Endothelial cell of umbilical vein (primary cell): Measurements from ENCODE around the gene C10orf71. TPM values are rescaled to one million over a fixed set of nuclear protein-coding genes. Genes with fewer than 3 reads are reported as not detected.

ENCODE experiments used
- BruUV-seq: library from RNA; stranded (reverse); fragments of 400-500 nt; replicated peaks from 2 replicates; lab custom pipeline; 2021; lab: Mats Ljungman, UMichigan
- CTCF ChIA-PET: fragments of 300-600, 350-600 bp; sonication (Branson Sonifier 250); formaldehyde crosslinking; loops from one replicate; lab custom pipeline; 2021; ENCODE audit warnings: antibody characterized with exemption, inconsistent platforms; lab: Charles Lee
- POLR2A ChIA-PET: fragments of 300-600, 350-600 bp; sonication (Branson Sonifier 250); formaldehyde crosslinking; loops from one replicate; lab custom pipeline; 2021; ENCODE audit warnings: antibody characterized with exemption, inconsistent platforms; lab: Charles Lee
- DNase-seq: peaks from one replicate; pipeline ENCODE4 v3.0.0-alpha.2; 2011; ENCODE audit warnings: low read depth, low spot score
- FAIRE-seq: peaks from 2 replicates; lab custom pipeline; 2011; peaks lifted over from hg19 to GRCh38; lab: Jason Lieb, UNC
- H2AFZ ChIP-seq: 2 replicates; pipeline ENCODE4 v1.6.0; 2012; ENCODE audit warnings: low read depth, low read length, control low read depth, inconsistent platforms
- H3K27ac ChIP-seq: 2 replicates; pipeline ENCODE4 v1.5.1; 2011; ENCODE audit warnings: low read depth, mild to moderate bottlenecking, control low read depth, low read length, moderate library complexity; ENCODE audit not compliant: insufficient read depth
- H3K27me3 ChIP-seq, 2 experiments: 2 replicates each; pipeline versions ENCODE4 v1.6.0 to v1.6.1; 2011; ENCODE audit warnings: low read length in 2 of 2, mixed read lengths in 1 of 2; ENCODE audit not compliant: control insufficient read depth in 2 of 2, insufficient read depth in 2 of 2
- H3K36me3 ChIP-seq, 2 experiments: 2 replicates in 1 of 2; 3 replicates in 1 of 2; pipeline ENCODE4 v1.5.1; 2011; ENCODE audit warnings: low read length in 2 of 2, mild to moderate bottlenecking in 1 of 2, moderate library complexity in 1 of 2; ENCODE audit not compliant: control insufficient read depth in 2 of 2, insufficient read depth in 2 of 2; ENCODE audit errors: extremely low read depth in 1 of 2
- H3K4me1 ChIP-seq: 3 replicates; pipeline ENCODE4 v1.5.1; 2011; ENCODE audit warnings: mild to moderate bottlenecking, low read length; ENCODE audit not compliant: control insufficient read depth, insufficient read depth; ENCODE audit errors: extremely low read depth
- H3K4me2 ChIP-seq: 2 replicates; pipeline ENCODE4 v1.6.1; 2011; ENCODE audit warnings: low read length, control low read depth, mixed read lengths; ENCODE audit not compliant: insufficient read depth
- H3K4me3 ChIP-seq, 3 experiments: fragments of 200-600 bp in 1 of 3; sonication (generic), shearing (Covaris generic) in 1 of 3; replicated peaks in 1 of 3; 2 replicates each; pipeline ENCODE4 v1.5.1; 2011 to 2016; ENCODE audit warnings: control low read depth in 3 of 3, low read length in 3 of 3, mild to moderate bottlenecking in 2 of 3, inconsistent platforms in 1 of 3, low read depth in 1 of 3, moderate library complexity in 1 of 3; ENCODE audit not compliant: insufficient read depth in 1 of 3
- H3K79me2 ChIP-seq: 2 replicates; pipeline ENCODE4 v1.6.0; 2012; ENCODE audit warnings: low read length, inconsistent platforms; ENCODE audit not compliant: control insufficient read depth, insufficient read depth
- H3K9ac ChIP-seq: replicated peaks from 2 replicates; pipeline ENCODE3; 2011; ENCODE audit warnings: low read length, control low read depth; ENCODE audit not compliant: insufficient read depth; ENCODE audit errors: extremely low read depth
- H3K9me1 ChIP-seq: replicated peaks from 3 replicates; pipeline ENCODE4 v1.6.0; 2011; ENCODE audit warnings: mild to moderate bottlenecking, low read length; ENCODE audit not compliant: control insufficient read depth, insufficient read depth; ENCODE audit errors: extremely low read depth
- H3K9me3 ChIP-seq: replicated peaks from 2 replicates; pipeline ENCODE4 v1.5.1; 2012; ENCODE audit warnings: low read length, inconsistent platforms; ENCODE audit not compliant: control insufficient read depth, insufficient read depth
- H4K20me1 ChIP-seq: replicated peaks from 2 replicates; pipeline ENCODE3; 2011; ENCODE audit warnings: mild to moderate bottlenecking, low read length; ENCODE audit not compliant: control insufficient read depth, insufficient read depth; ENCODE audit errors: extremely low read depth
- EZH2 ChIP-seq: IDR thresholded peaks from 2 replicates; pipeline ENCODE4 v1.6.1; 2012; ENCODE audit warnings: borderline replicate concordance, low read depth, mild to moderate bottlenecking, moderate library complexity, low read length, inconsistent platforms; ENCODE audit not compliant: severe bottlenecking
- FOS ChIP-seq: IDR thresholded peaks from 2 replicates; pipeline ENCODE4 v1.6.1; 2011; ENCODE audit warnings: mild to moderate bottlenecking, low read length, moderate library complexity, borderline replicate concordance; ENCODE audit not compliant: insufficient read depth
- GATA2 ChIP-seq: IDR thresholded peaks from 2 replicates; pipeline ENCODE4 v1.7.0; 2011; ENCODE audit warnings: low read depth, mild to moderate bottlenecking, moderate library complexity, mixed read lengths, low read length; ENCODE audit not compliant: insufficient read length, insufficient read depth
- JUN ChIP-seq: IDR thresholded peaks from 2 replicates; pipeline ENCODE4 v1.6.1; 2011; ENCODE audit warnings: borderline replicate concordance, low read depth; ENCODE audit not compliant: insufficient read length, insufficient read depth
- MYC ChIP-seq: IDR thresholded peaks from one replicate; pipeline ENCODE4 v1.6.1; 2011; ENCODE audit warnings: mild to moderate bottlenecking, low read depth, low read length
- POLR2A ChIP-seq: IDR thresholded peaks from 2 replicates; pipeline ENCODE4 v1.6.1; 2012; ENCODE audit warnings: low read depth, mild to moderate bottlenecking, control low read depth, low read length
- POLR2AphosphoS5 ChIP-seq: IDR thresholded peaks from 2 replicates; pipeline ENCODE4 v1.6.1; 2012; ENCODE audit warnings: low read depth, mild to moderate bottlenecking, control low read depth, low read length, moderate library complexity; ENCODE audit not compliant: insufficient read depth
- dilution Hi-C: fragments of 300-500 bp; cut with MboI; formaldehyde crosslinking; loops from one replicate; pipeline ENCODE4 v1.15.0; 2019; ENCODE audit warnings: low sequenced_read_pairs; ENCODE audit not compliant: extremely low pct_ligation_motif_present
- intact Hi-C: fragments of 100-400 bp; cut with micrococcal nuclease; formaldehyde crosslinking; loops from one replicate; pipeline ENCODE4 v1.10.0; 2022
- polyA plus RNA-seq, 4 experiments: library from polyadenylated mRNA; depleted of rRNA in 3 of 4; stranded (reverse) in 3 of 4; unstranded in 1 of 4; fragments of >200 nt; gene quantifications; 2 replicates each; pipeline versions ENCODE4 v1.2.1 to v1.2.3, GENCODE V29; 2011 to 2012; ENCODE audit warnings: missing spikeins in 1 of 4
- total RNA-seq: library from RNA; stranded (reverse); gene quantifications from 2 replicates; pipeline ENCODE4 v1.2.3, GENCODE V29; 2021
- TF ChIP-seq, protein P1 (sequence below), 2 donors: IDR thresholded peaks; 1 replicate in 1 of 2; 2 replicates in 1 of 2; pipeline ENCODE4 v1.5.1; 2011; ENCODE audit warnings: low read length in 2 of 2, mild to moderate bottlenecking in 2 of 2, moderate library complexity in 2 of 2, control low read depth in 1 of 2, inconsistent platforms in 1 of 2, low read depth in 1 of 2; ENCODE audit not compliant: insufficient read depth in 1 of 2; ENCODE audit errors: extremely low read depth in 1 of 2
- TF ChIP-seq, protein P2 (sequence below): IDR thresholded peaks from 2 replicates; pipeline ENCODE4 v1.6.1; 2011; ENCODE audit not compliant: insufficient read depth, insufficient read length

Gene C10orf71
- total and polyA plus RNA-seq, 2 donors (not counting 3 experiments of a cell fraction or from before 2014, with no cell fraction given), result not detected

DNA sequence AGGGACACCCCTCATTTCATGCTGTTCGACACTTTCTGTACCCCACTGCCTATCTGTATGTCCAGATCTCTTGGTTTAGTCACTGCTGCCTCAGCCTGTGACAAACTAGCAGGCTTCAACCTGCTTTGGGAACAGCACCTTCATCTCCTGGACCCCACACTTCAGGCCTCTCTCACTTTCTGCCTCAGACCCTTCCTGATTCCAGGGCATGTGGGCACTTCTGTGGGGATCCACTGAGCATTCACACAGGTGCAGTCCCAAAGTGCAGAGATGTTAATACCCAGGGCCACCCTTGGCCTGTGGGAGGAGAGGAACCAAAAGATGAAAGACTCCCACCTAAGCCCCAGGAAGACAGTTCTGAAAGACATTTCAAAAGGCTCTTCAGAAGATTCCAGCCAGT lies 29.4 kb upstream of the C10orf71 start:
- Histone ChIP-seq H3K4me1 (no peaks in the 10 kb centered on the region), H3K4me2 (no peak overlapping the region), H3K9ac (no peak overlapping the region), H4K20me1 (no peaks in the 10 kb centered on the region), H3K27me3 (peaks cover 0 to 2% of the 10 kb centered on the region in 2 experiments), H3K79me2 (no peaks in the 10 kb centered on the region), H3K9me3 (no peaks in the 10 kb centered on the region), H3K9me1 (no peaks in the 10 kb centered on the region), H2AFZ (no peak overlapping the region), H3K4me3 (no peak overlapping the region), H3K36me3 (no peaks in the 10 kb centered on the region), H3K27ac (no peak overlapping the region)
- intact Hi-C loops, result no loop called here
- BruUV-seq, result no TSS peak
- TF ChIP-seq POLR2AphosphoS5 (no peak), POLR2A (no peak), EZH2 (no peak), GATA2 (no peak), JUN (no peak), MYC (no peak), FOS (no peak)
- TF ChIP-seq, protein P1, sequence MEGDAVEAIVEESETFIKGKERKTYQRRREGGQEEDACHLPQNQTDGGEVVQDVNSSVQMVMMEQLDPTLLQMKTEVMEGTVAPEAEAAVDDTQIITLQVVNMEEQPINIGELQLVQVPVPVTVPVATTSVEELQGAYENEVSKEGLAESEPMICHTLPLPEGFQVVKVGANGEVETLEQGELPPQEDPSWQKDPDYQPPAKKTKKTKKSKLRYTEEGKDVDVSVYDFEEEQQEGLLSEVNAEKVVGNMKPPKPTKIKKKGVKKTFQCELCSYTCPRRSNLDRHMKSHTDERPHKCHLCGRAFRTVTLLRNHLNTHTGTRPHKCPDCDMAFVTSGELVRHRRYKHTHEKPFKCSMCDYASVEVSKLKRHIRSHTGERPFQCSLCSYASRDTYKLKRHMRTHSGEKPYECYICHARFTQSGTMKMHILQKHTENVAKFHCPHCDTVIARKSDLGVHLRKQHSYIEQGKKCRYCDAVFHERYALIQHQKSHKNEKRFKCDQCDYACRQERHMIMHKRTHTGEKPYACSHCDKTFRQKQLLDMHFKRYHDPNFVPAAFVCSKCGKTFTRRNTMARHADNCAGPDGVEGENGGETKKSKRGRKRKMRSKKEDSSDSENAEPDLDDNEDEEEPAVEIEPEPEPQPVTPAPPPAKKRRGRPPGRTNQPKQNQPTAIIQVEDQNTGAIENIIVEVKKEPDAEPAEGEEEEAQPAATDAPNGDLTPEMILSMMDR (IDR thresholded peaks at IDR 0.05; ENCODE audit: extremely low read depth in 1 of 2, insufficient read depth in 1 of 2, low read depth in 1 of 2, low read length in 2 of 2), result no peak
- TF ChIP-seq, protein P2, sequence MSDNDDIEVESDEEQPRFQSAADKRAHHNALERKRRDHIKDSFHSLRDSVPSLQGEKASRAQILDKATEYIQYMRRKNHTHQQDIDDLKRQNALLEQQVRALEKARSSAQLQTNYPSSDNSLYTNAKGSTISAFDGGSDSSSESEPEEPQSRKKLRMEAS, result no peak
- dilution Hi-C loops, result no loop called here
- FAIRE-seq (no peak), DNase-seq (no peak)
- ChIA-PET CTCF (no interaction called here), POLR2A (no interaction called here)
